ENCODE measurements around the gene CRHR2.
A peak's percentile ranks its signal among the peaks of the same experiment; 100 is the strongest.
"Not testable (repeated sequence)": the region's sequence is repeated elsewhere in the genome, so short reads cannot be mapped to it uniquely, and the experiment has no call there.

The CRHR2 gene

DNA sequence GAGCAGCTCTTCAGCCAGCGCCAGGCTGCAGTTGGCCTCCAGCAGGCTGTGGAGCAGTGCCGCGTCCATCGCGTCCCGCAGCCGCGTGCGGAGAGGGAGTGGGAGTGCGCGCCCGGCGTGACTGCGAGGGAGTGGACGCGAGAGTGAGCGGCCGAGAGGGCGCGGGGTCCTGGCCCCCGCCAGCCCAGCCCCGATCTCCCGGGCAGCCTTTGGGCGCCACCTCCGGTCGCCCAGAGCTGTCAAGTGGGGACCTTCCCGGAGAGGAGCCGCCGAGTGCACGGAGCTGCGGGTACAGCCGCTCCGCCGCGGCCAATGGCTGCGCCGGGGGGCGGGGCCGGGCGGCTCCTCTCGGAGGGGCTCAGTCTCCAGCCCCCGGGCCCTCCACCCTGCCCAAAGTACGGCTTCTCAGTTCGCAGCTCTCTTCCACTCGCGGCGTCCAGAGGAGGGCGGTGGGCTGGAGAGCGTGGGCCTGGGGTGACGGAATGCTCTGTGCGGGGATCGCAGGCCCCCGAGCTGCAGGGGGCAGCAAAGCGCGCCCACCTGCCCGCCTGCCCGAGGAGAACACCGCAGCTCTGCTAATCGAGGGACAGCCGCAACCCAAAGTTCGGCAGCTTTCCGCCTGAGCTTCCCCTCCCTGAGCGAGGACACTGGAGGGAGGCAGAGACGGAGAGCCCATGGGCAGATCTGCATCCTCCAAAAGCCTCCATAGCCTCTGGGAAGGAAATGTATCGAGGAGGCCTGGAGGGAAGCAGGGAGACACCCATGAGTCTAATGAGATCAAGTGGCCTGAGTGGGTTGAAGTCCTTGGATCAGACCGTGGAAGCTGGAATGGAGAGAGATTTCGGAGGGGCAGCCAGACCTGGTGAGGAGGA is at the start of gene CRHR2:
TSS of gene CRHR2 (minus strand) at position 245 of the 872 bp plus-strand sequence. CDS start at position 69, 176 bp downstream.
- DNase-seq, result peak; percentile 39 to 50

DNA sequence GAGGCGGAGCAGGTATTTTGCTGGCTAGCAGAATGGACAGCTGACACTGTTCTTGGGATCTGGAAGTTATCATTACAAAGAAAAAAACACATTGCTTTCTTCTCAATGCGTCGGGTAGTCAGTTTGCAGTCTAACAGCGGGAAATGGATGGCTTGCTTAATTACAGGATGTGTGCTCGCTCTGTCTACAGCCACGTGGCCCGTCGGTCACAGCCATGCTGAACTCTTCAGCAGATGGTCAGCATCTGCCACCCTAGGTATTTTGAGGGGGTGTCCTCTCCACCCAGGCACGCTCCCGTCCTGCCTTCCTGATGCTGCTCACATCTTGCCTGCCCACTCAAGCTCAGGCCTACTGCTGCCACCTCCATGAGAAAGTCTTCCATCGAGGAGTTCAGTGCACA is 49.3 kb upstream of the CRHR2 start:
- DNase-seq, result no peak

DNA sequence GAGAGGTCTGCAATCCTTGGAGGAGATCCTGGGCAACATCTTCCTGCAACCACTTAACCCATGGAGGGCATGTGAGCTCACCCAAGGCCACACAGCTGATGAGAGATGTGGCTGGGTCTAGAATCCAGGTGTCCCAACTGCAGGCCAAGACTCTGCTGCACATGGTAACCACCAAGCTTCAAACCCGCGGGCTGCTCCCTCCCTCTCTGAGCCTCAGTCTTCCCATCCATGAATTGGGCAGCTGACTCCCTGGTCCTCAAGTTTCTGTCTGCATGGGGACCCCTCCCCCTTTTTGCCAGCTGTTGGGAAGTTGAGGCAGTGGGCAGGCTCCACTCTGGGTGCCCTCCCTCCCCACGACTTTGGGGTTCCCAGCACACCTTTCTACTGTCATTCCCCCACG is 48.7 kb upstream of the CRHR2 start:
- no peak for DNase-seq

DNA sequence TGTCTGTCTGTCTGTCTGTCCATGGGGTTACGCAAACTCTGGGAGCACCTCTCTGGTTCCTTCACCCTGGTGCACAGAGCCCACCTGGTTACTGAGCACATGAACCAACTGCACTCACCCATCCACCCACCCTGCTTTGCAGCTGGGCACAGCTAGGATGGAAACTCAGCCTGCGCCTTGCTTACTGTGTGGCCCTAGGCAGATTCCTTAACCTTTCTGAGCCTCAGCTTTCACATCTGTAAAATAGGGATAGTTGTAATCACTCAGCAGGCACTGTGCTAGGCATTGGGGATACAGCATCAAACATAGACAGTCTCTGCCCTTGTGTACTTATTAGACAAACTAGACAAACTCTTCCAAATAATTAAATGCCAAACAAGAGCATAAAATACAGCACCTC is 47.8 kb upstream of the CRHR2 start:
- no peak for DNase-seq

DNA sequence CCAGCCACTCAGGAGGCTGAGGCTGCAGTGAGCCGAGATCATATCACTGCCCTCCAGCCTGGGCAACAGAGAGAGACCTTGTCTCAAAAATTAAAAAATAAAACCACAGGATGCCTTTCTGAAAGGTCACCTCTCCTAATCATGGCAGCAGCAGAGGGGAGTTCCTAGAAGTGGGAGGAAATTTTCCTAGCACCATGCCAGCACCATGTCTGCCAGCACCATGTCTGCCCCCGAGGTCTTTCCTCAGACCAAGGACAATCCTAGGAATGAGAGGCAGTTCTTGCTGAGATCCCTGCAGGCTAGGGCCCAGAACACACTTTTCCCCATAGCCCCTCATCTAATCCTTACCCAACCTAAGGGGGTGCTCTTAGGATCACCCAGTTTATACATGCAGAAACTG is 47.4 kb upstream of the CRHR2 start:
- no peak for DNase-seq

DNA sequence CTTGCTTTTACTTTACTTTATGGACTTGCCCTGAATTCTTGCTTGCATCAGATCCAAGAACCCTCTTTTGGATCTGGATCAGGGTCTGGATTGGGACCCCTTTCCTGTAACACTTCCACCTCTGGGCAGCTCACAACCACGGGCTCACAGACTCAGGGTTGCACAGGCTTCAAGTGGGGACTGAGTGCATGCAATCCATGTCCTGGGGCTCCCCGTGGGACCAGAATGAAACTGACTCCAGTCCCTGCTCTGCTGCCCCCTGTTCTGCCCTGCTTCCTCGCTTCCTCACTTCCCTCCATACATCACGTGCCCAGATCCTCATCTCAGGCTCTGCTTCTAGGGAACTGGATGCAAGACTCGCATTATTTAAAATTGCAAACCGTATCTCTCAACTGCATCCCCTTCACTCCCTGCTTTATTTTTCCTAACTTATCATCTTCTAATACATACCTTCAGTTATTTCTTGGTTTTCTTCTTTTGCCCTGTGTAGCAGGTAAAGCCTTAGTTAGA is 46.4 kb upstream of the CRHR2 start:
- DNase-seq, result no peak

DNA sequence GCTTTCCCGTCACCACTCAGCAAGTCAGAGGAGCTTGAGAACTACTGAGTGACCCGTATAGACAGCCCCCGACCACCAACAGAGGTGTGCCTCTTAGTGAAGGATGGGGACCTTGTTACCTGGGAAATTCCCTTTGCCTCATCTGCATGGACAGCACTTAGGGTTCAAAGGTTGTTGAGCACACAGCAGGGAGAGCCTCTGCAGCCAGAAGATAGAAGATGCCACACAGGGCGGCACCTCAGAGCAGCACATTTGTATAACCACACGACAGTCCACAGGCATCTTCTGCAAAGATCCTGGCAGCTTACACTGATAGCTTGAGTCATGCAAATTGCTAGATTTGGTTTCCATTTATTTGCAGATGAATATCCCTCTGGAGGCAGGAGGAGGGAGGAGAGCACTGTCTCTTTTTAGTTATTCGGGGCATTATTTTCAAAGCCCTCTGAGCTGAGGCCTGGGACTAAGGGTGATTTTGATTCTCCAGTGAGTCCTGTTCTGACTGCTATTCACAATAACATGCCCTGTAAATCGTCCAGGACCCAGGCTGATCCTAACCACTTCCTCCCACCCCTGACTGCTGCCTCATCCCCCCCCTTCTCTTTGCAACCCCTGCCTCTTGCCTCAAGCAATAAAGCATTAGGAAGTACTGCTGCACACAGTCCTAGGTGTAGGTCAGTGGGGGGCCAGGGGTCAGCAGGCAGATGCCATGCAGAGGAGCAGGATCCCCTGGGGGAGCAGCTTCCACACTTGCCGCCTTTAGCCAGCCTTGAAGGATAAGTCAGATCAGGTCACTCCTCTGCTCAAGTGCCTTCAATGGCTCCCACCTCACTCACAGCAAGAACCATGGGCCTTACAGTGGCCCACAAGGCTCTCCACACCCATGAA is 45.0 kb upstream of the CRHR2 start:
- no peak for DNase-seq

DNA sequence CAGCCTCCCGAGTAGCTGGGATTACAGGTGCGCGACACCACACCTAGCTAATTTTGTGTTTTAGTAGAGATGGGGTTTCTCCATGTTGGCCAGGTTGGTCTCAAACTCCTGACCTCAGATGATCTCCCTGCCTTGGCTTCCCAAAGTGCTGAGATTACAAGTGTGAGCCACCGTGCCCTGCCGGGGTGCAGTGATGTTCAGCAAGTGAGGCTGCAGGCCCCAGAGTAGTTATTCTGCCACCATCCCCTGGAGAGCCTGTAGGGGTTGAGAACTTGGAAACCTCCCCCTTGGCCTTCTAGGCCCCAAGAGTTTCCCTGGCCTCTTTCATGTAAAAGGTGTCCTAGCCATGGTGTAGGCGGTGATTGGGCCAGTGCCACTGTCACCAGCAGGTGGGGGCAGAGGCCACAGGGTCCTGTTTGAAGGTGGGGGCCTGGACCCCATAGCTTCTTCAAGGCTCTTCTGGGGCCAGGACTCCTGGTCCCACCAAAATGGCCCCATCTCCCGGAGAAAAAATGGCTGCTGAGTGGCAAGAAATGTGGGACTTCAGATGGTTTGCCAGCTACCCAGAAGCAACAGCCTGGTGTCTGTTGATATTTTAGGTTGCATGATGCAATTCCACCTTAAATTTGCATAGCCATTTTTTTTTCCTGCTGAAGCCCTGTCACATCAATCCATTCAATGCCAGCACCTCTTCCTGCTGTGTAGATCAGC is 44.2 kb upstream of the CRHR2 start:
- DNase-seq, result no peak

DNA sequence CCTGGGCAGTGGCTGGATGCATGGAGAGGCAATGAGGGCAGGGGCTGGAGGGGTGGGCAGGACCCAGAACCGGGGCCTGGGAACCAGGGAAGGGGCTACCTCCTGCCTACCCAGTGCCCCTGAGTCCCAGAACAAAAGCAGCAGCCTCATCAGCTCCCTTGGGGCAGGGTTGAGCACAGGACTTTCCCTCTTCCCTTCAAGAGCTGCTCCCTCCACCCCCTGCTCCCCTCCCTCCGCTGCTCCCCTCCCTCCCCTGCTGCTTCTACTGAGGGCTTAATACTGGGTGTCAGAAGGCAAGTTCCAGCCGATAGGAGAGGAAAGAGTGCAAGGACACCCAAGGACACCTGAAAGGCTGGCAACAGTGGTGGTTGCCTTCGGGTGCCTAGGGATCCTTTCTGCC is 41.5 kb upstream of the CRHR2 start:
- DNase-seq, result no peak

DNA sequence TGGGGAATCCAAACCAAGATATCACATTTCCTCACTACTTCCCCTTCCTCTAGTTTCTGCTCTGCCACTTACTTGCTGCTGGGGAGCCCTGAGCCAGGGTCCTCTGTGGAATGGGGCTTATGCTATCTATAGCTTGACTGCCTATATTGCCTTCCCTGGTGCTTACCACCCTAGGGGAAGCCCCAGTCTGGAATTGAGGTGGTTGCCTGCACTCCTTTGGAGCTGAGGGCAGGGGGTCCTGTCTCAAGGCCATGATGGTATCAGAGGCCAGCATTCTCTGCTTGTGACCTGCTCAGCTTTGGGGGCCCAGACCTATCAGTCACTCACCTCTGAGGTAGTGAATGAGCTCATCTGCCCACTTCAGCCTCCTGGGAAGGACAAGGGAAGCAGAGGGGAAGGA is 40.4 kb upstream of the CRHR2 start:
- no peak for DNase-seq

DNA sequence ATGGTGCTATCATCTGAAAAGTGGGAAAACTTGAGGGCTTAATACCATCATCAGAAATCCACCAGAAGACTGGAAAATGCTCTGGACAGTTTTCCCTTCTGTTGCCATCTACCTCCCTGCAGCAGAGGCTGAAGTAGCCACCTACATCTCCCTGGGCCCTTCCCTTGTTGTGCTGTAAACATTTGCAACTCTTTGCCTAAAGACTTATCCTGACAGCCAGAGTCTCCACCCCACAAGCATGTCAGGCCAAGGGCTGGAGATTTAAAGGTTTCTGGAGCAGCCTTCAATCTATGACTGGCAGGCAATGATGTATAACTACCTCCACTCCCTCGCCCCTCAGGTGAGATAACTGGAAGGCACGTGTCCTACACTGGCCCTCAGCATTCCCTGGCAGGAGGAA is 39.9 kb upstream of the CRHR2 start:
- DNase-seq, result no peak

DNA sequence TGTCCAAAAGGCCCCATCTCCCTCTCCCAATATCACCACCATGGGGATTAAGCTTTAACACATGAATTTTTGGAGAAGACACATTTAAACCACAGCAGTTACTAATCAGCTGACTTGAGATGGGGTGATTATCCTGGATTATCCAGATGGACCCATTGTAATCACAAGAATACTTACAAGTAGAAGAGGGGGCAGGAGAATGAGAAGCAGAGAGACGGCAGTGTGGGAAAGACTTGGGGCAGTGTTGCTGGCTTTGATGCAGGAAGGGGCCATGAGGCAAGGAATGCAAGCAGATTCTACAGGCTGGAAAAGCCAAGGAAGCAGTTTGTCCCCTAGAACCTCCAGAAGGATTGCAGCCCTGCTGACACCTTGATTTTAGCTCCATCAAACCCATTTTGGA is 39.0 kb upstream of the CRHR2 start:
- DNase-seq, result no peak

DNA sequence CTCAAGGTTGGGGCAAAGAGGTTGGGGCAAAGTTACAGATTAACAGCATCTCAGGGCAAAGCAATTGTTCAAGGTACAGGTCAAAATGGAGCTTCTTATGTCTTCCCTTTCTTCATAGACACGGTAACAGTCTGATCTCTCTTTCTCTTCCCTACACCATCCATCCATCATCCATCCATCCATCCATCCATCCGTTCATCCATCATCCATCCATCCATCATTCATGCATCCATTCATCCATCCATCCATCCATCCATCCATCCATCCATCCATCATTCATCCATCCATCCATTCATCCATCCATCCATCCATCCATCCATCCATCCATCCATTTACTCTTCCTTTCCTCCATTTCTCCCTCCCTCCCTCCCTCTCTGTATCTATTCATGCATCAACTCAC is 37.2 kb upstream of the CRHR2 start:
- not testable (repeated sequence) for DNase-seq

DNA sequence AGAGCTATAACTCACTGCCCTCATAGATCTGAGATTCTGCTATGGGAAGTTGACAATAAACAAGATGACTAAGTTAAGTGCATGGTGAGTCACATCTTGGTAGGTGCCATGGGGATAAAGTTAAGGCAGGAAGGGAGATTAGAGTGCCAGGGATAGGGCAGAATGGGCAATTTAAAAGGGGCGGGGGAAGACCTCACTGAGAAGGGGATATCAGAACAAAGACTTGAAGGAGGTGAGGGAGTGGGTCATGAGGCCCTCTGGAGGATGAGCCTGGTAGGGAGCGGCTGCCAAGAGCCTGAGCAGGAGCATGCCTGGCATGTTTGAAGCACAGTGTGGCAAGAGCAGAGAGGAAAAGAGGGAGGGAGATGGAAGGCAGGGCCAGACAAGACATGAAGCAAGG is 34.9 kb upstream of the CRHR2 start:
- DNase-seq, result no peak

DNA sequence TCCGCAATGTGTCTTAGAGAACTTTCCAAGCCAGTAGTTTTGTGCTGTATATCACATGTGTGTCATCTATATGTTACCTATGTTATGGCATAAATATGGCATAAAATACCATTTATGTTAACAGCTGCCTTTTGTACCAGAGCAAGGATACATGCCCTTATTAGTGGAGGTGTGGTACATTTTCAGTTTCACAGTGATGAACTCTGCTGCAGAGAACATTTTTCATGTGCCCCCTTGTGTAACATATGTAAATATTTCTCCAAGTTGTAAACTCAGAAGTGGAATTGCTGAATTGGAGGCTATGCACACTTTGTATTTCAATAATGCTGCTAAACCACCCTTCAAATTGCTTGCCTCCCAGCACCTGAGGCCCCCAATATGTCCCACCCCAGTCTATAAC is 31.9 kb upstream of the CRHR2 start:
- no peak for DNase-seq

DNA sequence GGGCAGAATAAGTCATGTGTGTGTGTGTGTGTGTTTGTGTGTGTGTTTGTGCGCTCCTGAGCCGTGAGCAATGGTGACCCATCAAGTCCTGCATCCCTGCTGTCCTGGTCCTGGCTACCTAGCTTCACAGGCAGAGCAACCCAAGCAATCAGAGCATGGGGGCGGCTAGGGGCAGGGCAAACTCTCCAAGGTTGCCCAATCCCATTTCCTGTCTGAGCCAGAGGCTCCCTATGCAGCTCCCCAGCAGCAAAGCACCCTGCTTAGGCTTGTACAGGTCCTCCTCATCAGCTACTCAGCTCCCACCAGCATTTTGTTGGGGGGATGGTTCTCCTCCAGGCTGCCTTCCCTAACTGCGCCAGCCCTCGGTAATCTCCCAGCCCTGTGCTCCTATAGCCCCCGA is 31.1 kb upstream of the CRHR2 start:
- no peak for DNase-seq

DNA sequence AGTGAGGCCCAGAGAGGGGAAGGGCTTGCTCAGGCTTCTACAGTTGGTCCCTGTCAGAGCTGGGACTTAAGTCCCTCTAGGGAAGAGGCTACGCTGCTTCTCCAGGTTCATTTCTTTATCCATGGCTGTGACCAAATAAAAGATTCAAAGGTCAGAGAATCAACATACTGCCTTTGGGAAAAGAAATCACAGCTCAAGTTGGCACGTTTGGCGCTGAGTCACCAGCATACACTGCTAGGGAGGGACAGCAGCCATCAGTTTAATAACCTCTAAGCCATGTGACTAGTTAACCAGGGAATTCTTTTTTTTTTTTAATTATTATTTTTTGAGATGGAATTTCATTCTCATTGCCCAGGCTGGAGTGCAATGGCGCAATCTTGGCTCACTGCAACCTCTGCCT is 28.4 kb upstream of the CRHR2 start:
- DNase-seq, result no peak

DNA sequence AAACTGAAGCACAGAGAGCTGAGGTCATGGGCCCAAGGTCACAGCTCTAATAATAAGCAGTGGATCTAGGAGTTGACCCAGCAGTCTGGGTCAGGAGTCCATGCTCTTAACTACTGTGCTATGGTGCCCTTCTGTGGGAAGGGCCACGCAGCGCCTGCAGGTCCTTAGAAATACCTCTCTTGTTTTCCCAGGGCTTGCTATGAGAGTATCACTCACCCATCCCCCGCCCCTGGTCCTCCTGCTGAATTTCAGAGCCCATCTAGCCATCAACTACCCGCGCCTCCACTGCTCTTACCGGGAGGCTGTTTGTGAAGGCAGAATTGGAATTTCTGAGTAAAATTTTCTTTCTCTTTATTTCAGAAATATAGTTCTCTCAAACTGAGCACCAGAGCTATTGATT is 27.3 kb upstream of the CRHR2 start:
- no peak for DNase-seq

DNA sequence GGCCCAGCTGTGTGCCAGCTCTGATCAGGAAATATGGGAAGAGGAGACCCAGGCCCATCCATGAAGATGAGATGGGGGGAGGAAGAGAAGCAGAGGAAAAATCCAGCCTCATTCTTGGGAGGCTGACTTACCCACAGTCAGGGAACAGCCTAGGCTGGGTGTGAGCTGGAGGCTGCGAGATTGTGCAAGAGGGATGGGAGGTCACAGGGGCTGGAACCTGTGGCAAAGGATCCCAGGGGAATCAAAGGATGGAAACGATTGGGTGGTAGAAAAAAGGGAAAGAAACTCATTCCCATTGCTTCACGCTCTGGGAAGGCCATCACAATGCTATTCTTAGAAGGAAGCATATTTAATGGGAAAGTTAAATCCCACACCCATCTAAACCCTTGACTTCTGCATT is 26.7 kb upstream of the CRHR2 start:
- DNase-seq, result no peak

DNA sequence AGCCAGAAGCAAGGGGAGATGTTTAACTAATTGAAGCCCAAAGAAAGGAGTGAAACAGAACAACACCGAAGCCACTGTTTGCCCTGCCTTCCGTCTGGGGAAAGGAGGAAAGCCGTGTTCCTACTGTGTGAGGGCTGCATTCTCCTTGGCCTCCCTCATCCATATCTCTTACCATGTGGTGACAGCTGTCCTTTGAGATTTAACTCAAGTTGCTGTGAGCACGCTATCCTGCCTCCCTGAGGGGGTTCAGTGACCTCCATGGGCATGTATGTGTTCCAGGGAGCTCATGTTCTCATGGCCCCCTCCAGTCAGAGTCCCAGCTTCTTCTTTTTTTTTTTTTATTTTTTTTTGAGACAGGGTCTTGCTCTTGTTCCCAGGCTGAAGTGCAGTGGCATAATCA is 26.2 kb upstream of the CRHR2 start:
- DNase-seq, result no peak

DNA sequence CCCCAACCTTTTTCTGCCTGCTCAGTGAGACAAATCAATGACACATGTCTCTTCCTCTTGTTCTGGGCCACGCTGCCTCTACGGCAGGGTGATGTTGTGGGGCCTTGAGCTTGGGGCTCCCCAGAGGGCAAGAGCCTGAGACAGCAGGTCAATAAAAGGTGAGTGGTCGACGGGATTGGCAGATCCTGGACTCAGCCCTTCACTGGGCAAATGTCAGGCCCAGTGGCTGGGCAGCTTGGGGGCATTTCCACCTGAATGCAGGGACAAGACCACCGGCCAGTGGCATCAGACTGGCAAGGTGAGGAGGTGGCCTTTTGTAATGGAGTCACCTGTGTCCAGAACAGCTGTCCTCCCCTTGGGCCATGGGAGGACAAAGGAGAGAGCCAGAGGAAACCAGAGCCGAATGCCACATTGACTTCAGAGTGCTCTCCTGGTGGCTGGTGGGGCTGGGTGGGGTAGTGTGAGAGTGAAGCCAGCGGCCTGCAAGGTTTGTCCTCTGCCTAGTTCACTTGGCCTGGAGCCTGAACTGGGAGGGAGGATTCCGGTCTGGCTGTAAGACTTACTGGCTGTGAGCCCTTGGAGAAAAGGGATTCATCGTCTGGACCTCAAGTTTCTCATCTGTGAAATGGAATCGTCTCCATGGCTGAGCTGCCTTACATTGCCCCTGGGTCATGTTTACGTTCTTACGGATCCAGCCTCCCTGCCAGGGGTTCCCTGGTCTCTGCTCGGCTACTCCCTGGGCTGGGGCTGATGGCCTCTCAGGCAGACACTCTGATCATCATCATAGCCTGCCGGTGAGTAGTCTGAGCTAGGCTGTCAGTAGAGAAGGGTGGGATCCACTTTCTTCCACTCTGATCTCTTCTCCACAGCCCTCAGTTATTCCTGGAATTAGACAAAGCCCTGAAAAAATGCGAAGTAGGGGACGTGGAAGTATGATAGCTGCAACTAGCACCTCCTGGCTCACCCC is 25.4 kb upstream of the CRHR2 start:
- DNase-seq, result no peak

DNA sequence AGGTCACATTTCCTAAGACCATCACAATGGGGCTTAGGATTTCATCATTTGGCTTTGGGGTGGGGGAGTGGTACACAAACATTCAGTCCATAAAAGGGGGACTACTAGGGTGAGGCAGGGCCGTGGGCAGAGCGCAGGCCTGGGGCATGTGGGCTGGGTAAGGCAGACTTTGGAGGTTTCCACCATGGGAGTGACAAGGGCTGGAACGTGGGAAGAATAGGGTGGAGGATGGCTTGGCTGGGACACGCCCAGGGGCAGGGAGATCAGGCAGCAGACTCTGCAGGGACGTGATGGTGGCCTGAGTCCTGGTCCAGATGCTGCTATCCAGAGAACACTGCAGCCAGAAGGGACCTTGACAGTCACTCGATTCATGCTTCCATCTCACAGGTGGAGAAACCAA is 24.7 kb upstream of the CRHR2 start:
- DNase-seq, result no peak

Data from NCI-H1930 (cell line).